ENCODE measurements around the gene IMMP2L.

DNA sequence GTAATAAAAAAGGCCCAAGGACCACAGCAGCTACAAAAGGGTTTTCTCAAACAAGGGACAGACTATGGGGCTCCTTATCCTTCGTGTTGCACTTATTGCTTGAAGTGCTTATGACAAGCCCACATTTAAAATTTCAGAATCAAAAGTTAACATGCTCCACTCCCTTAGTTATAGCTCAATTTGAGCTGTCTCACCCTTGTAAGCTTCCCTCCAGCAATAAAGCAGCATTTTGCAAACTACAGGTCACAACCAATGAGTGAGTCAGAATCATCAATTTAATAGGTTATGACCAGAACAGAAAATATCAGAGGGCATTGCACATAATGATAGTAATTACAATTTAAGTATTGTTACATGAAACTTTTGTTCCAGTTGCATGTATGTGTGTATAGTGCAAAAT is 53.0 kb downstream of the IMMP2L start:
- TF ChIP-seq FOXM1 (IDR thresholded peaks at IDR 0.05; ENCODE audit: borderline replicate concordance) (no peak), L3MBTL2 (conservative IDR thresholded peaks at IDR 0.05) (no peak), ARNT (IDR thresholded peaks at IDR 0.05) (no peak), NFRKB (IDR thresholded peaks at IDR 0.05) (no peak), SP1 (IDR thresholded peaks at IDR 0.05) (no peak), LEF1 (IDR thresholded peaks at IDR 0.05; ENCODE audit: borderline replicate concordance) (no peak), ELF4 (IDR thresholded peaks at IDR 0.05) (no peak), BHLHE40 (IDR thresholded peaks at IDR 0.05; ENCODE audit: borderline replicate concordance) (no peak), SUZ12 (IDR thresholded peaks at IDR 0.05) (no peak), ZNF384 (IDR thresholded peaks at IDR 0.05) (no peak), FOXA1 (IDR thresholded peaks at IDR 0.05) (no peak), HDGF (IDR thresholded peaks at IDR 0.05; ENCODE audit: borderline replicate concordance) (no peak)
